Measurements from ENCODE around the gene MMRN2.
"Not testable (repeated sequence)": the region's sequence is repeated elsewhere in the genome, so short reads cannot be mapped to it uniquely, and the experiment has no call there.

MMRN2 gene

GRCh38 chr10:86956195-86956847, 1.1 kb downstream of the MMRN2 start:
- no peak for DNase-seq (ENCODE audit: low read depth)

DNA sequence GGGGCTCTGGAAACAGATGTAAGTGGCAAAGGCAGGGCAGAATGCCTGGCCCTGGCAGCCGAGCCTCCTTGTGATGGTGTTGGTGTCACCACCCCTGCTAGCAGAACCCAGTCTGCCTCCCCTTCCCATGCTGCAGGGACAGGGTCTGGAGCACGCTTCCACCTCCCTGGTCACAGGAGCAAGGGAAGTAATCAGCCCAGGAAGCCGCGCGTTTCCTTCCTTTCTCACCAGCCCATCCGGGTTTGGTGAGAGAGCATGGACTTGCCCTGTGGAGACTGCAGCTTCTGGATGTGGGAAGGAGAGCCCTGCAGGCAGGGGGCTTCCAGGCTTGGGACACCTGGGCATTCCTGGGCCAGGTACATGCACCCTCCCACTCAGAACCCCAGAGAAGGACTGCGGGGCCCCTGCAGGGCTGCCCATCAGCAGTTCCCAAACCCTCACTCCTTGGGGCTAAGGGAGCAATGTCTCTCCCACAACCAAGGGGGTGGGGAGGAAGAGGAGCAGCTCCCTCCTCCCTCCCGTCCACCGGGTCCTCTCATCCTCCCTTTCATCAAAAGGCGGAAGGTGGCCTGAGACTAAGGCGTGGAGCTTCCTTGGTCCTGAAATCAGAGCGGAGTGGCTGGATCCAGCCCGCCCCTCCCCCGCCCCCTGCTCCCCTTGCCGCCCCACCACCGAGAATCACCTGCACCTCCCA, 1.8 kb downstream of the MMRN2 start:
- no peak for DNase-seq (ENCODE audit: low read depth)

GRCh38 chr10:86954681-86955500, 2.5 kb downstream of the MMRN2 start:
- DNase-seq (ENCODE audit: low read depth), result no peak

DNA sequence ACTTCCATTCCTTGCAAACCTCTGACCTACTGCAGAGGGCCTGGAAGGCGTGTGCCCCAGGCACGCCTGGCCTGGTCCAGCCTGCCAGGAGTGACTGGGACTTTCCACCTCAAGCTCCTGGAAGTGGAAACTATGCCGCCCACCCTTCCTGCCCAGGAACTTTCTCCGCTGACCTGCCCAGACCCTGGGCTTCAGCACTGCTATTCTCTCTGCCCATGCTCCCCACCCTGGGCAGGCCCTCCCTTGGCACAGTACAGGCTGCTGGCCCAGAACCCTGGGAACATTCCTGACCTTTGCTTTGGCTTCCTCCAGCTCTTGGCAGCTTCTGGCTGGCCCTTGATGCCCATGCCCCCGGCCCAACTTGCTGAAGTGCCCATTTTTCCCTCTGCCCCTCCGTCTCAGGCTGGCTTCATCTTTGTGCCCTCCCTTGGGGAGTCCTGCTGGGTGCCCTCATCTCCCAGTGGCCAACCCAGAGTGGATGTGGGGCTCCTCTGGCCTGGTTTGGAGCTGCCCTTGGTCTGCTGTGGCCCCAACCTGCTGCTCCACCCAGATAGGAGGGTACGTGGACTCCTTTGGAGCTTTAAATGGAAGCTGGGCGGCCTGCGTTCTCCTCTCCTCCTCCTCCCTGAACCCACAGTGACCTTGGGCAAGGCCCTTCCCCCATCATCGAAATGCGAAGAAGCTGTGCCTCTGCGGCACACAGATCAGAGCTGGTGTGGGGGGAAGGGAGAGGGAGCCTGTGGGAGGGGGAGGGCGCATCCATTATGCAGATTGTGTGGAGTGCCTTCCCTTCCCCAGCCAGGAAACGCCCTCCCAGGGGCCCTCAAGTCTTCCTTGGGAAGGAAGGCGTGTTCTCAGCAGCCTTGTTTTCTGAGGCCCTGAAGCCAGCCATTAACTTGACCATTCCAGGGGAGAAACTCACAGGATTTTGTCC, 3.4 kb downstream of the MMRN2 start:
- peak; percentile 36 for DNase-seq (ENCODE audit: low read depth)

DNA sequence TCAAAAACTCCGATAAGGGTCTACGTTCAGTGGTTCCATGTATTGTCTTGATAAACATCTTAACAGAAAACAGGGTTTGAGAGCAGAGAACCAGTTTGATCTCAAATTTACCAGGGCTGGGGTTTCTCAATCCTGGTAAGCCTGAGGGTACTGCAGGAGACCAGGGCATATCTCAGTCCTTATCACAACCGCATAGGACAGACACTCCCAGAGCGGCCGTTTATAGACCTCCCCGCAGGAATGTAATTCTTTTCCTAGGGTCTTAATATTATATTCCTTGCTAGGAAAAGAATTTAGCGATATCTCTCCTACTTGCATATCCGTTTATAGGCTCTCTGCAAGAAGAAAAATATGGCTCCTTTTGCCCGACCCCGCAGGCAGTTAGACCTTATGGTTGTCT, 4.7 kb downstream of the MMRN2 start:
- not testable (repeated sequence) for DNase-seq (ENCODE audit: low read depth)

- no peak for DNase-seq (ENCODE audit: low read depth)
Measured at GRCh38 chr10:86952106-86952505, 5.3 kb downstream of the MMRN2 start.

DNA sequence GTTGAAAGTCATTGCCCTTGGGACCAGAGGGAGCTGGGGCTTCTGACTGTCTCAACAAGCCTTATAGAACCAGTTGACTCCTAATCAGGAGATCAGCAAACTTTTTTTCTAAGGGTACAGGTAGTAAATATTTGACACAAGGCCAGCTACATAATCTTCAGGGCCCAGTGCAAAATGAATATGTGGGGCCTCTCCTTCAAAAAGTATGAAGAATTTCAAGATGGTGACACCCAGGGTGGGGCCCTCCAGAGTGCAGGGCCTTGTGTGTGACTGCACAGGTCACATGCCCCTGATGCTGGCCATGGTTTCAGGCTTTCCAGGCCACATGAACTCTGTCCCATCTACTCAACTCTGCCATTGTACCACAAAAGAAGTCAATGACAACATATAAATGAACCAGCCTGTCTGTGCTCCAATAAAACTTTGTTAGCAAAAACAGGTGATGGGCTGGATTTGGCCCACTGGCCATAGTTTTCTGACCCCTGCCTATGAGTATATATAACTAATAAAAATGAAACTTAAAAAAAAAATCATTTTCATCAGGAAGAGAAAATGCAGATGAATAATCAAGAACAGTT, 6.1 kb downstream of the MMRN2 start:
- DNase-seq (ENCODE audit: low read depth), result no peak

GRCh38 chr10:86950349-86950748, 7.1 kb downstream of the MMRN2 start:
- no peak for DNase-seq (ENCODE audit: low read depth)

GRCh38 chr10:86947806-86948205, 9.6 kb downstream of the MMRN2 start:
- not testable (repeated sequence) for DNase-seq (ENCODE audit: low read depth)

DNA sequence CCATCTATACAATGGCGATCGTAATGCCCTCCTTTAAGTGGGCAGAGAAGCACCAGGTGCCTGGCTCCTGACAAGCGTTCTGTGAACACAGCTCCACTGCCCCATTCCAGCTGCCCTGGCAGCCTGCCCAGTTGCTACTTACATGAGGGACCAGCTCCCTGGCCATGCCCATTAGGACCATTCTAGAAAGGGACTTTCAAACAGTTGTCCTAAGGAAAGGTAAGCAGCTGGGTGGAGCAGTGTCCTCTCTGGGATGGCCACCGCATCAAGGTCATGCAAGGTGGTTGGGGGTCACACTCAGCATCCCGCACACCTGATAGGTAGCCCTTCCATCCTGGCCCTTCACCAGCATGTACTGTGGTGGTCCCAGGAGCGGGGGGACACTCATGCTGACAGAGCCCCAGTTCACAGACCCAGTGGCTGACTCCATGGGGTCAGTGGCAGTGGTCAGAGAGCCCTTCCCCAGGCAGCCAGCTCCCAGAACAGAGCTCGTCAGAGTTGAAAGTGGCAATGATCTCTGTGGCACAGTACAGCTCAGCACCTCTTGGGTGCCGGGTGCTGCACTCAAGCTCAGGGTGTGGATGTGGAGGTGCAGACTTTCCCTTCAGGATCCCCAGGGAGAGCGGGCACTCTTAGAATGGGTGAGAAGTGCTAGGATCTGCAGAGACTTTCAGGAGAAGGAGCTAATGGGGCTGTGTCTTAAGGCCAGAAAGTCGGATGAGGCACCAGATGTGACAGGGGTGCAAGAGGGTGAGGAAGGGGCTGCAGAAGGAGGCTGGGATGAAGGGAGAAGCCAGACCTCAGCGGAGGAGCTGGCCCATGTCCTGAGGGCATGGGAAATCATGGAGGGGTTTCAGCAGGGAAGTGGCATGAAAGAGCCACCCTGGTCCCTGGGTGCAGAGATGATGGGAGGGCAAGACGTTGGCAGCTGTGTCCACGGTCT, 10.9 kb downstream of the MMRN2 start:
- DNase-seq (ENCODE audit: low read depth), result no peak

GRCh38 chr10:86945361-86946212, 11.8 kb downstream of the MMRN2 start:
- DNase-seq (ENCODE audit: low read depth), result no peak

GRCh38 chr10:86944907-86945306, 12.5 kb downstream of the MMRN2 start:
- no peak for DNase-seq (ENCODE audit: low read depth)

DNA sequence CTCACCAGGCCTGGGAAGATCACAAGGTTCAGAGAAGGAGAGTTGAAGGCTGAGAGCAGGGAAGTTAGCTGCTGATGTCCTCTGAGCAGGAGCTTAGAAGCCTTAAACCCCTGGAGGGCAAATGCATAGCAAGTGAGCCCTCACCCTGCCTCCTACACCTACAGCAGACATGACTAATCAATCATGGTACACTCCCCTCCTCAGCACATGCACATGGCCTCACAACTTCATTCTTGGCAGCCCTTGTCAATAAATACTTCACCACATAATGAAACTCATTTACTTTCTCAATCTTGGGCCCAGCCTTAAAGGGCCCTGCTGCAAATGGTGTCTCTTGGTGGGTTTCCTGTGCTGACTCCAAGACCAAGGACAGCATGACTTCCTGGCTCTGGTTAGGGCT, 12.9 kb downstream of the MMRN2 start:
- peak; percentile 27 for DNase-seq (ENCODE audit: low read depth)

DNA sequence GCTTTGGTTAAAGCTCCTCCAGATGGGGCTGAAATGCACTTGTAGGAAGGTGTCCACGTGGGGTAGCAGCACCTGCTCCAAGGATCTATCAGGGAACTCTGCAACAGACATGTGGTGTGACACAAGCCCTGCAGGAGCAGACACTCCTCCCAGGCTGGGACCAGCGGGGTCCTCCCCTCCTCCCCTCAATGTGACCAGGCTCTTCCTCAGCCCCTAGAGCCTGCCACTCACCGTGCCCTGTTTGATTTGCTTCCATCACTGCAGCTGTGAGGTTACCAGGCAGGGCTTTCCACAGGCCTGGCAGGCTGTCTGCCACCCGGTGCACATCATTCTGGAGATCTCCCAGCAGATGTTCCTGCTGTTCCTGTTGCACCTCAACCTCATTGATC, 13.4 kb downstream of the MMRN2 start:
- no peak for DNase-seq (ENCODE audit: low read depth)

DNA sequence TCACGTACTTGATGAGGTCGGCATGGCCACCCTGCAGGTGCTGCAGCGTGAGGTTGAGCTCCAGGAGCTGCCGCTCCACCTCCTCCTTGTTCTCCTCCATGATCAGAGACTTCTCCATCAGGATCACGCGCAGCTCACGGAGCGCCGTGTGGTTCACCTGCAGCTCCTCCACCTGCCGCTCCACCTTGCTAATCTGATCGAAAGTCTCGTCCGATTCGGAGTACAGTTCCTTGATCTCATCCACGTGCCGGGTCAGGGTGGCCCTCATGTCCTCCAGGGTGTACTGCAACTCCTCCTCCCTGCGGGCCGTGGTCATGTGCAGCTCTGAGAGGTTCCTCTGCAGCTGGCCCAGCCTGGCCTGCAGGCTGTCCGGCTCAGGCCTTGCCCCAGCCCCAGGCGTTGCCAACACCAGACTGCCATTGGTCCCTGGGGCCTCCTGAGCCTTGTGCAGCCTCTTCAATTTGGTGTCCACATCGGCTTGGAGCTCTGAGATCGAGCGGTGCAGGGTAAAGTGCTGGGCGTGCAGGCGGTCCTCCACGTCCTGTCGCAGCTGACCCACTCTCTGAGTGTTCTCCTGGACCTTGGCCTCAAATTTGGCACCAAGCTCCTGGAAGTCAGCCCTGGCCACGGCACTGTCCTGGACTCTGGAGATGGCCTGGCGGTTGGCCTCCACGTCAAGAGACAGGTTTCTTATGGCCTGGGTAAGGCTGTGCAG, 13.9 kb downstream of the MMRN2 start:
- DNase-seq (ENCODE audit: low read depth), result no peak

- no peak for DNase-seq (ENCODE audit: low read depth)
Measured at GRCh38 chr10:86942441-86943315, 14.7 kb downstream of the MMRN2 start.

GRCh38 chr10:86941991-86942421, 15.4 kb downstream of the MMRN2 start:
- no peak for DNase-seq (ENCODE audit: low read depth)

GRCh38 chr10:86941426-86941825, 16.0 kb downstream of the MMRN2 start:
- DNase-seq (ENCODE audit: low read depth), result no peak

Measured in fibroblast of gingiva (primary cell).